Measurements from ENCODE around the gene RASGEF1C.

DNA sequence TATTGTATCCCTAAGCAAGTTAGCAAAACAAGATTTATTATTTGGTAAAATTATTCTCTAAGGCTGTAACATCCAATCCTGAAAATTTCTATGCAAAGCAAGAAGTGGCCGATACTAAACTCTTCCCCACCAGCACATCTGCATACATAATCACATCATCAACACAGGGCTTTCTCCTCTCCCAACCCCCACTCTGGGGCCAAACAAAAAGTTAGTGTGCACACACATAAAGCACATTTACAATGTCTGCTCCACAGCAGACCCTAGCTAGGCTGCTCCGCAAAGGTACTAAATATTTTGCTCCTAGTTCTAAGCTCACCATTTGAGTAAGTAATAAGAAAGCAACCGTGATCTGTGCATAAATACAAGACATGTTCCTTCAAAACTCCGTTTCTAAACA, 141.0 kb downstream of the RASGEF1C start:
- no peak for TF ChIP-seq TAF1 (conservative IDR thresholded peaks at IDR 0.05)
- TF ChIP-seq, protein P1, sequence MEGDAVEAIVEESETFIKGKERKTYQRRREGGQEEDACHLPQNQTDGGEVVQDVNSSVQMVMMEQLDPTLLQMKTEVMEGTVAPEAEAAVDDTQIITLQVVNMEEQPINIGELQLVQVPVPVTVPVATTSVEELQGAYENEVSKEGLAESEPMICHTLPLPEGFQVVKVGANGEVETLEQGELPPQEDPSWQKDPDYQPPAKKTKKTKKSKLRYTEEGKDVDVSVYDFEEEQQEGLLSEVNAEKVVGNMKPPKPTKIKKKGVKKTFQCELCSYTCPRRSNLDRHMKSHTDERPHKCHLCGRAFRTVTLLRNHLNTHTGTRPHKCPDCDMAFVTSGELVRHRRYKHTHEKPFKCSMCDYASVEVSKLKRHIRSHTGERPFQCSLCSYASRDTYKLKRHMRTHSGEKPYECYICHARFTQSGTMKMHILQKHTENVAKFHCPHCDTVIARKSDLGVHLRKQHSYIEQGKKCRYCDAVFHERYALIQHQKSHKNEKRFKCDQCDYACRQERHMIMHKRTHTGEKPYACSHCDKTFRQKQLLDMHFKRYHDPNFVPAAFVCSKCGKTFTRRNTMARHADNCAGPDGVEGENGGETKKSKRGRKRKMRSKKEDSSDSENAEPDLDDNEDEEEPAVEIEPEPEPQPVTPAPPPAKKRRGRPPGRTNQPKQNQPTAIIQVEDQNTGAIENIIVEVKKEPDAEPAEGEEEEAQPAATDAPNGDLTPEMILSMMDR (IDR thresholded peaks at IDR 0.05; ENCODE audit: low read depth, low read length, missing input control), result no peak
- TF ChIP-seq, protein P2, sequence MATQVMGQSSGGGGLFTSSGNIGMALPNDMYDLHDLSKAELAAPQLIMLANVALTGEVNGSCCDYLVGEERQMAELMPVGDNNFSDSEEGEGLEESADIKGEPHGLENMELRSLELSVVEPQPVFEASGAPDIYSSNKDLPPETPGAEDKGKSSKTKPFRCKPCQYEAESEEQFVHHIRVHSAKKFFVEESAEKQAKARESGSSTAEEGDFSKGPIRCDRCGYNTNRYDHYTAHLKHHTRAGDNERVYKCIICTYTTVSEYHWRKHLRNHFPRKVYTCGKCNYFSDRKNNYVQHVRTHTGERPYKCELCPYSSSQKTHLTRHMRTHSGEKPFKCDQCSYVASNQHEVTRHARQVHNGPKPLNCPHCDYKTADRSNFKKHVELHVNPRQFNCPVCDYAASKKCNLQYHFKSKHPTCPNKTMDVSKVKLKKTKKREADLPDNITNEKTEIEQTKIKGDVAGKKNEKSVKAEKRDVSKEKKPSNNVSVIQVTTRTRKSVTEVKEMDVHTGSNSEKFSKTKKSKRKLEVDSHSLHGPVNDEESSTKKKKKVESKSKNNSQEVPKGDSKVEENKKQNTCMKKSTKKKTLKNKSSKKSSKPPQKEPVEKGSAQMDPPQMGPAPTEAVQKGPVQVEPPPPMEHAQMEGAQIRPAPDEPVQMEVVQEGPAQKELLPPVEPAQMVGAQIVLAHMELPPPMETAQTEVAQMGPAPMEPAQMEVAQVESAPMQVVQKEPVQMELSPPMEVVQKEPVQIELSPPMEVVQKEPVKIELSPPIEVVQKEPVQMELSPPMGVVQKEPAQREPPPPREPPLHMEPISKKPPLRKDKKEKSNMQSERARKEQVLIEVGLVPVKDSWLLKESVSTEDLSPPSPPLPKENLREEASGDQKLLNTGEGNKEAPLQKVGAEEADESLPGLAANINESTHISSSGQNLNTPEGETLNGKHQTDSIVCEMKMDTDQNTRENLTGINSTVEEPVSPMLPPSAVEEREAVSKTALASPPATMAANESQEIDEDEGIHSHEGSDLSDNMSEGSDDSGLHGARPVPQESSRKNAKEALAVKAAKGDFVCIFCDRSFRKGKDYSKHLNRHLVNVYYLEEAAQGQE (IDR thresholded peaks at IDR 0.05), result no peak
- TF ChIP-seq NR2F2 (IDR thresholded peaks at IDR 0.05), result no peak
- TF ChIP-seq, protein P3, sequence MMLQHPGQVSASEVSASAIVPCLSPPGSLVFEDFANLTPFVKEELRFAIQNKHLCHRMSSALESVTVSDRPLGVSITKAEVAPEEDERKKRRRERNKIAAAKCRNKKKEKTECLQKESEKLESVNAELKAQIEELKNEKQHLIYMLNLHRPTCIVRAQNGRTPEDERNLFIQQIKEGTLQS (IDR thresholded peaks at IDR 0.05), result no peak
- no peak for TF ChIP-seq FOXA1 (IDR thresholded peaks at IDR 0.05)
- TF ChIP-seq, protein P4, sequence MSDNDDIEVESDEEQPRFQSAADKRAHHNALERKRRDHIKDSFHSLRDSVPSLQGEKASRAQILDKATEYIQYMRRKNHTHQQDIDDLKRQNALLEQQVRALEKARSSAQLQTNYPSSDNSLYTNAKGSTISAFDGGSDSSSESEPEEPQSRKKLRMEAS (IDR thresholded peaks at IDR 0.05), result no peak
- no peak for TF ChIP-seq RAD21 (IDR thresholded peaks at IDR 0.05)
- TF ChIP-seq, protein P5, sequence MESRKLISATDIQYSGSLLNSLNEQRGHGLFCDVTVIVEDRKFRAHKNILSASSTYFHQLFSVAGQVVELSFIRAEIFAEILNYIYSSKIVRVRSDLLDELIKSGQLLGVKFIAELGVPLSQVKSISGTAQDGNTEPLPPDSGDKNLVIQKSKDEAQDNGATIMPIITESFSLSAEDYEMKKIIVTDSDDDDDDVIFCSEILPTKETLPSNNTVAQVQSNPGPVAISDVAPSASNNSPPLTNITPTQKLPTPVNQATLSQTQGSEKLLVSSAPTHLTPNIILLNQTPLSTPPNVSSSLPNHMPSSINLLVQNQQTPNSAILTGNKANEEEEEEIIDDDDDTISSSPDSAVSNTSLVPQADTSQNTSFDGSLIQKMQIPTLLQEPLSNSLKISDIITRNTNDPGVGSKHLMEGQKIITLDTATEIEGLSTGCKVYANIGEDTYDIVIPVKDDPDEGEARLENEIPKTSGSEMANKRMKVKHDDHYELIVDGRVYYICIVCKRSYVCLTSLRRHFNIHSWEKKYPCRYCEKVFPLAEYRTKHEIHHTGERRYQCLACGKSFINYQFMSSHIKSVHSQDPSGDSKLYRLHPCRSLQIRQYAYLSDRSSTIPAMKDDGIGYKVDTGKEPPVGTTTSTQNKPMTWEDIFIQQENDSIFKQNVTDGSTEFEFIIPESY (IDR thresholded peaks at IDR 0.05), result no peak
- no peak for TF ChIP-seq GABPA (IDR thresholded peaks at IDR 0.05 in 1 of 2, conservative IDR thresholded peaks at IDR 0.05 in 1 of 2)

Measured in liver (tissue), 3 donors.